Measurements from ENCODE around the gene DNAI1.

The DNAI1 gene

GRCh38 chr9:34560599-34561214, 102.1 kb downstream of the DNAI1 start:
- DNase-seq = no peak

DNA sequence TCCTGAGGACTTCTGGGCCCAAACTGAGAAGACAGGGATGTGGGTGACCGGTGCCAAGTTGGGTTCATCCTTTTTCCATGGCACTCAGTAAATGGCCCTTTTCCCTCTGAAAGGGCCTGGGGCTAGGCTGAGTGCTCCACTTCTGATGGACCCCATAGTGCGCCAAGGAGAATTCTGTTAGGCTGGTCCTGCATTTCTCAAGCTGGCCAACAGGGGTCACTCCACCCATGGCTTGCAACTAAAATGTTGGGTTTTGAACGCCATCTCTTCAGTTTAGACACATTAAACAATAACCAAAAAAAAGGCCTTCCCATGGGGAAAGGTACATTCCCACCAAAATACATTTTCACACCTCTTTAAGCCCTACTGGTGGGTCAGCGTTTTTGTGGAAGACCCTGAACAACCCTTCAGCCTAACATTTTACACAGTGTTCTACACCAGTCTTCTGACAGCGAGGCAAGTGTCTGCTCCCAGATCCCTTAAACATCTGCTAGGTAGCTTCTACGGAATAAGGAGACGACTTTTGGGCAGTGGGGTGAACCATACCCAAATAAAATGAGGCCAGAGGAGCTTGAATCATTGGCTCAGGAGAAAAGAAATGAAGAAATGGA, 103.6 kb downstream of the DNAI1 start:
- no peak for DNase-seq

GRCh38 chr9:34563262-34563661, 104.7 kb downstream of the DNAI1 start:
- DNase-seq = no peak

DNA sequence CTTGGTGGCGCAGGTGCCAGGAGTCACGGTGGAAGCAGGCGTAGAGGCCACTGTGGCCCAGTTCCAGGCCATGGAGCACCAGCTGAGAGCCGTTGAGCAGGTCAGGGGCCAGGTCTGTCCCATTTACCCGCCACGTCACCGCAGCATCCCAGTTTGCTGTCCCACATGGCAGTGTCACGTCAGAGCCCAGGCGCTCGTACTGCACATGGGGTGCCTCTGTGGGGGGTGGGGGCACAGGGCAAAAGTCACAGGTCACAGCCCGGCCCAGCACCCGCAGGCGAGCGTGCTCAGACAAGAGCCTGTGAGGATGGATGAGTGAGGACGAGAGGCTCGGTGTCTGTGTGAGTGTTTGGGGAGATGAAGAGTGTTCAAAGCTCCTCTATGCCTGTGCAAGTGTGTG, 106.0 kb downstream of the DNAI1 start:
- DNase-seq = no peak

DNA sequence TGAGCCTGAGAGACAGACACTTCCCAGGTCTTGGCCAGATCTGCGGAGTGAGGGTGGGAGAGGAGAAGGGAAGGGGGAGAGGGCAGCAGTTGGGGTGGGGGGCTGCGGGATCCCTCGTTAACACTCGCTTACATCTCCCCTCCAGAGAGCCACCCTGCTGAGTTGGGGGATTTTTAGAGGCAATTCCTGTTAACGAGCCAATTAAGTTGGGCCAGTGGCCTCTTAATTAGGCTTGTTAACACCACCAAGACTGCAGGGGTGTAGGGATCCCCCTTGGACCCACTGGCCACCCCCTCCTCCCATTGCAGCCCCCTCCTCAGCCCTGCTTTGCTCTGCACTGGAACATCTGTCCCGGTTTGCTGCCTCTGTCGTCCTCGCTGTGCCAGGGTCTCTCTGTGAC, 107.3 kb downstream of the DNAI1 start:
- no peak for DNase-seq

DNA sequence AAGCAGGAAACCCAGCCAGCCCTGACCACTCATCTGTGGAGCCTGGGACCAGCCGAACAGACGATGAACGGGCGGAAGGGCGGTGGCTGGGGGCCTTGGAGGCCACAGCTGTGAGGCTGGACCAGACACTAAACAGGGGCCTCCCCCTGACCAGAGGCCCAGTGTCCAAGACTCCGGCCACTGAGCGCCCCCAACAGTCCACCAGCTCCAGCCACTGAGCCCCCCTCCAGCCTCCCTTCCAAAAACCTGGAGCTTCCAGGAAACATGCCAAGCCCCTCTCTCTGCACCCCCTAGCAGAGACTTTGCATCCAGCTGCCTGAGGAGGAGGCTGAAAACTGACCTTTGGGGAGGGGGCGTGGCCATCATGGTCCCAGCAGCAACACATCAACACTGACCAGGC, 107.7 kb downstream of the DNAI1 start:
- DNase-seq = no peak

- DNase-seq = no peak
Observed at GRCh38 chr9:34566972-34567371, 108.4 kb downstream of the DNAI1 start.

GRCh38 chr9:34568133-34568532, 109.5 kb downstream of the DNAI1 start:
- no peak for DNase-seq

DNA sequence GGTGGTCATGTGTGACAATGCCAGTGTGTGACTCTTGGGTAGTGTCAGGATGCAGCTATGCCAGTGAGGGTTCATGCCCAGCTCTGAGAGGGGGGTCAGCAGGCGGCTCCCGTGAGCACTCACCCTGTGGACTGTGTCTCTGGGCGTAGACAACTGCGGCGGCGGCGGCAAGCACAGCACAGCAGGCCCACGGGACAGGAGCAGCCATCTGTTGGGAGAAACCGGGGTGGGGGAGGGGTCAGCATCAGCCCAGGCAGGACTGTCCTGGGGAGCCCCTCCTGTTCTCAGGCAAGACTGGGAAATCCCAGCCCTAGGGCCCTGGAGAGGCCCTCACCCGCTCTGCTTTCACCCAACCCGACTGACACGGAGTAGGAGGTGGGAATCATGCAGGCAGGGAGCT, 110.2 kb downstream of the DNAI1 start:
- no peak for DNase-seq

- DNase-seq = no peak
Observed at GRCh38 chr9:34570376-34570775, 111.8 kb downstream of the DNAI1 start.

All from midbrain (tissue), 1 donor.